ENCODE results near the gene ANO6.

ANO6 gene

GRCh38 chr12:45336331-45336730 is 120.4 kb downstream of the ANO6 start:
- no peak for FAIRE-seq
- DNase-seq (ENCODE audit: insufficient read length, low spot score) = no peak
- no peak for TF ChIP-seq POLR2A (IDR thresholded peaks at IDR 0.05; ENCODE audit: low read depth, low read length)
- no peak for TF ChIP-seq TAF1 (IDR thresholded peaks at IDR 0.05; ENCODE audit: low read depth, low read length)
- TF ChIP-seq POLR2AphosphoS5 (IDR thresholded peaks at IDR 0.05; ENCODE audit: low read depth, low read length) = no peak
- TF ChIP-seq SPI1 (IDR thresholded peaks at IDR 0.05; ENCODE audit: low read depth, low read length) = no peak
- no peak for TF ChIP-seq POU2F2 (IDR thresholded peaks at IDR 0.05; ENCODE audit: low read depth, low read length)
- no peak for TF ChIP-seq PAX5 (IDR thresholded peaks at IDR 0.05; ENCODE audit: insufficient read depth, low read length, severe bottlenecking)

- TF ChIP-seq SPI1 (IDR thresholded peaks at IDR 0.05; ENCODE audit: low read depth, low read length) (no peak), POLR2A (IDR thresholded peaks at IDR 0.05; ENCODE audit: low read depth, low read length) (no peak)
- no peak for DNase-seq (ENCODE audit: insufficient read length, low spot score)
- FAIRE-seq = no peak
Measured at GRCh38 chr12:45336762-45337596, 121.1 kb downstream of the ANO6 start.

GRCh38 chr12:45337835-45338234 is 121.9 kb downstream of the ANO6 start:
- DNase-seq (ENCODE audit: insufficient read length, low spot score) (no peak), FAIRE-seq (no peak)
- no peak for TF ChIP-seq POLR2AphosphoS5 (IDR thresholded peaks at IDR 0.05; ENCODE audit: low read depth, low read length)
- no peak for TF ChIP-seq PAX5 (IDR thresholded peaks at IDR 0.05; ENCODE audit: insufficient read depth, low read length, severe bottlenecking)
- TF ChIP-seq TAF1 (IDR thresholded peaks at IDR 0.05; ENCODE audit: low read depth, low read length) = no peak
- no peak for TF ChIP-seq POU2F2 (IDR thresholded peaks at IDR 0.05; ENCODE audit: low read depth, low read length)
- TF ChIP-seq SPI1 (IDR thresholded peaks at IDR 0.05; ENCODE audit: low read depth, low read length) = no peak
- TF ChIP-seq POLR2A (IDR thresholded peaks at IDR 0.05; ENCODE audit: low read depth, low read length) = no peak

- FAIRE-seq (no peak), DNase-seq (ENCODE audit: insufficient read length, low spot score) (no peak)
- TF ChIP-seq SPI1 (IDR thresholded peaks at IDR 0.05; ENCODE audit: low read depth, low read length) (no peak), POLR2A (IDR thresholded peaks at IDR 0.05; ENCODE audit: low read depth, low read length) (no peak), PAX5 (IDR thresholded peaks at IDR 0.05; ENCODE audit: insufficient read depth, low read length, severe bottlenecking) (no peak), POLR2AphosphoS5 (IDR thresholded peaks at IDR 0.05; ENCODE audit: low read depth, low read length) (no peak), POU2F2 (IDR thresholded peaks at IDR 0.05; ENCODE audit: low read depth, low read length) (no peak), TAF1 (IDR thresholded peaks at IDR 0.05; ENCODE audit: low read depth, low read length) (no peak)
Measured at GRCh38 chr12:45338272-45338671, 122.4 kb downstream of the ANO6 start.

- FAIRE-seq (no peak), DNase-seq (ENCODE audit: insufficient read length, low spot score) (no peak)
- no peak for TF ChIP-seq POLR2A (IDR thresholded peaks at IDR 0.05; ENCODE audit: low read depth, low read length)
- TF ChIP-seq SPI1 (IDR thresholded peaks at IDR 0.05; ENCODE audit: low read depth, low read length) = no peak
- TF ChIP-seq POU2F2 (IDR thresholded peaks at IDR 0.05; ENCODE audit: low read depth, low read length) = no peak
- no peak for TF ChIP-seq POLR2AphosphoS5 (IDR thresholded peaks at IDR 0.05; ENCODE audit: low read depth, low read length)
- no peak for TF ChIP-seq TAF1 (IDR thresholded peaks at IDR 0.05; ENCODE audit: low read depth, low read length)
- TF ChIP-seq PAX5 (IDR thresholded peaks at IDR 0.05; ENCODE audit: insufficient read depth, low read length, severe bottlenecking) = no peak
Measured at GRCh38 chr12:45339035-45339434, 123.1 kb downstream of the ANO6 start.

- no peak for FAIRE-seq
- TF ChIP-seq POLR2A (IDR thresholded peaks at IDR 0.05; ENCODE audit: low read depth, low read length) = no peak
- TF ChIP-seq TAF1 (IDR thresholded peaks at IDR 0.05; ENCODE audit: low read depth, low read length) = no peak
- TF ChIP-seq PAX5 (IDR thresholded peaks at IDR 0.05; ENCODE audit: insufficient read depth, low read length, severe bottlenecking) = no peak
- no peak for TF ChIP-seq POU2F2 (IDR thresholded peaks at IDR 0.05; ENCODE audit: low read depth, low read length)
- TF ChIP-seq SPI1 (IDR thresholded peaks at IDR 0.05; ENCODE audit: low read depth, low read length) = no peak
- no peak for TF ChIP-seq POLR2AphosphoS5 (IDR thresholded peaks at IDR 0.05; ENCODE audit: low read depth, low read length)
- DNase-seq (ENCODE audit: insufficient read length, low spot score) = no peak
Measured at GRCh38 chr12:45342171-45342570, 126.3 kb downstream of the ANO6 start.

- FAIRE-seq (no peak), DNase-seq (ENCODE audit: insufficient read length, low spot score) (no peak)
- TF ChIP-seq POU2F2 (IDR thresholded peaks at IDR 0.05; ENCODE audit: low read depth, low read length) (no peak), POLR2A (IDR thresholded peaks at IDR 0.05; ENCODE audit: low read depth, low read length) (no peak), PAX5 (IDR thresholded peaks at IDR 0.05; ENCODE audit: insufficient read depth, low read length, severe bottlenecking) (no peak), TAF1 (IDR thresholded peaks at IDR 0.05; ENCODE audit: low read depth, low read length) (no peak), SPI1 (IDR thresholded peaks at IDR 0.05; ENCODE audit: low read depth, low read length) (no peak), POLR2AphosphoS5 (IDR thresholded peaks at IDR 0.05; ENCODE audit: low read depth, low read length) (no peak)
Measured at GRCh38 chr12:45342848-45343247, 127.0 kb downstream of the ANO6 start.

GRCh38 chr12:45343269-45344051 is 127.6 kb downstream of the ANO6 start:
- no peak for TF ChIP-seq SPI1 (IDR thresholded peaks at IDR 0.05; ENCODE audit: low read depth, low read length)
- TF ChIP-seq POU2F2 (IDR thresholded peaks at IDR 0.05; ENCODE audit: low read depth, low read length) = no peak
- TF ChIP-seq PAX5 (IDR thresholded peaks at IDR 0.05; ENCODE audit: insufficient read depth, low read length, severe bottlenecking) = no peak
- TF ChIP-seq POLR2A (IDR thresholded peaks at IDR 0.05; ENCODE audit: low read depth, low read length) = no peak
- TF ChIP-seq POLR2AphosphoS5 (IDR thresholded peaks at IDR 0.05; ENCODE audit: low read depth, low read length) = no peak
- TF ChIP-seq TAF1 (IDR thresholded peaks at IDR 0.05; ENCODE audit: low read depth, low read length) = no peak
- no peak for DNase-seq (ENCODE audit: insufficient read length, low spot score)
- no peak for FAIRE-seq

- no peak for TF ChIP-seq PAX5 (IDR thresholded peaks at IDR 0.05; ENCODE audit: insufficient read depth, low read length, severe bottlenecking)
- no peak for TF ChIP-seq POLR2A (IDR thresholded peaks at IDR 0.05; ENCODE audit: low read depth, low read length)
- no peak for TF ChIP-seq POU2F2 (IDR thresholded peaks at IDR 0.05; ENCODE audit: low read depth, low read length)
- no peak for TF ChIP-seq SPI1 (IDR thresholded peaks at IDR 0.05; ENCODE audit: low read depth, low read length)
- no peak for TF ChIP-seq TAF1 (IDR thresholded peaks at IDR 0.05; ENCODE audit: low read depth, low read length)
- TF ChIP-seq POLR2AphosphoS5 (IDR thresholded peaks at IDR 0.05; ENCODE audit: low read depth, low read length) = no peak
- no peak for FAIRE-seq
- DNase-seq (ENCODE audit: insufficient read length, low spot score) = no peak
Measured at GRCh38 chr12:45348311-45348710, 132.4 kb downstream of the ANO6 start.

Measured in GM12891 (cell line).